ENCODE measurements around the gene CAP1.

CAP1 gene

DNA sequence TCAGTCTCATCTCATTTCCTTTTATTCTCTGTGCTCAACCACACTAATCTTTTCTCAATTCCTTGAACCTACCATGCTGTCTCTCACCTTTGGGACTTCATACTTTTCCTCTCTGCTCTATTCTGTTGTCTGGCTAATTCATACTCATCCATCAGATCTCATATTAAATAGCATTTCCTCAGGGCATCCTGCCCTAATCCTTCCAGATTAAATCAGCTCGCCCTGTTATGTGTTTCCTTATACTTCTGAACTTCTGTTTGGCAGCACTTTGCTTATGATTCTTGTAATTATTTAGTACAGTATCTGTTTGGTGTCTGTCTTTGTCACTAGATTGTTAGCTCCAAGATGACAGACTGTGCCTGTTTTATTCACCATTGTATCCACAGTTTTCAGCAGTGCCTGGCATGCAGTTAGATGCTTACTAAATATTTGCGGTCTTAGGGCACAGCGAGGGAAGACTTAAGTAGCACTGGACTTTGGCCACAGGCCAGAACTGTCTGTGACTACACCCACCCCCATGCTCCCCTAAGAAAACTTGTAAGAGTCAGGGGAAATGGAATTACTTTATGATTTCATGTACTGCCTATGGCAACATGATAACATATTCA, 9.9 kb upstream of the CAP1 start:
- Histone ChIP-seq H2AFZ (ENCODE audit: low read length) (no peak overlapping the region), H3K27me3 (ENCODE audit: insufficient read depth, low read length) (no peaks in the 10 kb centered on the region; the same call in 1 of the 2 replicates), H3K27ac (ENCODE audit: low read depth, low read length, poor library complexity, severe bottlenecking) (no peak overlapping the region), H4K20me1 (ENCODE audit: insufficient read depth, low read length) (no peaks in the 10 kb centered on the region), H3K79me2 (ENCODE audit: insufficient read depth, low read length) (no peaks in the 10 kb centered on the region), H3F3A (ENCODE audit: insufficient read depth, low read length) (no peaks in the 10 kb centered on the region), H3K9ac (ENCODE audit: low read length) (no peak overlapping the region), H3K4me2 (ENCODE audit: low read length) (no peak overlapping the region), H3K9me3 (ENCODE audit: low read length) (no peaks in the 10 kb centered on the region), H3K4me1 (ENCODE audit: insufficient read depth, low read length, severe bottlenecking) (no peaks in the 10 kb centered on the region), H3K9me2 (ENCODE audit: low read depth, low read length) (no peaks in the 10 kb centered on the region), H3K4me3 (ENCODE audit: low read depth, low read length, poor library complexity, severe bottlenecking) (no peak overlapping the region), H3K36me3 (ENCODE audit: insufficient read depth, low read length) (no peaks in the 10 kb centered on the region)
- TF ChIP-seq, protein P1, sequence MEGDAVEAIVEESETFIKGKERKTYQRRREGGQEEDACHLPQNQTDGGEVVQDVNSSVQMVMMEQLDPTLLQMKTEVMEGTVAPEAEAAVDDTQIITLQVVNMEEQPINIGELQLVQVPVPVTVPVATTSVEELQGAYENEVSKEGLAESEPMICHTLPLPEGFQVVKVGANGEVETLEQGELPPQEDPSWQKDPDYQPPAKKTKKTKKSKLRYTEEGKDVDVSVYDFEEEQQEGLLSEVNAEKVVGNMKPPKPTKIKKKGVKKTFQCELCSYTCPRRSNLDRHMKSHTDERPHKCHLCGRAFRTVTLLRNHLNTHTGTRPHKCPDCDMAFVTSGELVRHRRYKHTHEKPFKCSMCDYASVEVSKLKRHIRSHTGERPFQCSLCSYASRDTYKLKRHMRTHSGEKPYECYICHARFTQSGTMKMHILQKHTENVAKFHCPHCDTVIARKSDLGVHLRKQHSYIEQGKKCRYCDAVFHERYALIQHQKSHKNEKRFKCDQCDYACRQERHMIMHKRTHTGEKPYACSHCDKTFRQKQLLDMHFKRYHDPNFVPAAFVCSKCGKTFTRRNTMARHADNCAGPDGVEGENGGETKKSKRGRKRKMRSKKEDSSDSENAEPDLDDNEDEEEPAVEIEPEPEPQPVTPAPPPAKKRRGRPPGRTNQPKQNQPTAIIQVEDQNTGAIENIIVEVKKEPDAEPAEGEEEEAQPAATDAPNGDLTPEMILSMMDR (IDR thresholded peaks at IDR 0.05; ENCODE audit: low read length) = no peak
- TF ChIP-seq EZH2 (IDR thresholded peaks at IDR 0.05; ENCODE audit: borderline replicate concordance, low read length) = no peak

DNA sequence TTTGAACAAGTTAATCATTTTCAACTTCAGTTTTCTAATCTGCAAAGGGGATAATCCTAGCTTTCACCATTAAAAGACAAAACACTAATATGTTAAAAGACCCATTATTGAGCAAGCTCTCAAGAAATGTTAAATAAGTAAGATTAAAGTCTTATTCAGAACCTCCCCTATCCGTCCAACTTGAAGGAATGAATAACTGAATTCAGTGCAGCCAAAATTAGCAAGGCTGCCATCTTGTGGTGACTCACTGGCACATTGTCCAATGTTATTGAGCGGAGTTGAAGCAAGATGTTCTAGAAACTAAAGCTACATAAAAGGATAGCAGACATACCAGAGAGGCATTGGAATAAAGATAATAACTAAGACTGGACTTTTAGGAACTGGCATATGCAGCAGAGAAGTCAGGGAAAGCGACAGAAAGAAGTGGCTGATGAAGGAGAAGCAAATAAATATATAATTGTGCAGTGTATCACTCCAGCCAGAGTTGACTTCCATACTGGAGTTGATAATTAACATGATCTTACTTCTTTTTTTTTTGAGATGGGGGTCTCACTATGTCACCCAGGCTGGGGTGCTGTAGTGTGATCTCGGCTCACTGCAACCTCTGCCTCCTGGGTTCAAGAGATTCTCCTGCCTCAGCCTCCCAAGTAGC, 8.2 kb upstream of the CAP1 start:
- Histone ChIP-seq H3K4me3 (ENCODE audit: low read depth, low read length, poor library complexity, severe bottlenecking) (no peak overlapping the region), H3K27ac (ENCODE audit: low read depth, low read length, poor library complexity, severe bottlenecking) (no peak overlapping the region), H3K9me3 (ENCODE audit: low read length) (no peaks in the 10 kb centered on the region), H3K4me2 (ENCODE audit: low read length) (no peak overlapping the region), H3K27me3 (ENCODE audit: insufficient read depth, low read length) (no peaks in the 10 kb centered on the region), H3K9ac (ENCODE audit: low read length) (no peak overlapping the region), H4K20me1 (ENCODE audit: insufficient read depth, low read length) (no peaks in the 10 kb centered on the region), H3K4me1 (ENCODE audit: insufficient read depth, low read length, severe bottlenecking) (no peaks in the 10 kb centered on the region), H3K9me2 (ENCODE audit: low read depth, low read length) (no peaks in the 10 kb centered on the region), H3K79me2 (ENCODE audit: insufficient read depth, low read length) (no peaks in the 10 kb centered on the region), H3F3A (ENCODE audit: insufficient read depth, low read length) (no peaks in the 10 kb centered on the region), H2AFZ (ENCODE audit: low read length) (no peak overlapping the region), H3K36me3 (ENCODE audit: insufficient read depth, low read length) (no peaks in the 10 kb centered on the region)
- no peak for TF ChIP-seq EZH2 (IDR thresholded peaks at IDR 0.05; ENCODE audit: borderline replicate concordance, low read length)
- TF ChIP-seq, protein P1 (IDR thresholded peaks at IDR 0.05; ENCODE audit: low read length) = peak; percentile 88

DNA sequence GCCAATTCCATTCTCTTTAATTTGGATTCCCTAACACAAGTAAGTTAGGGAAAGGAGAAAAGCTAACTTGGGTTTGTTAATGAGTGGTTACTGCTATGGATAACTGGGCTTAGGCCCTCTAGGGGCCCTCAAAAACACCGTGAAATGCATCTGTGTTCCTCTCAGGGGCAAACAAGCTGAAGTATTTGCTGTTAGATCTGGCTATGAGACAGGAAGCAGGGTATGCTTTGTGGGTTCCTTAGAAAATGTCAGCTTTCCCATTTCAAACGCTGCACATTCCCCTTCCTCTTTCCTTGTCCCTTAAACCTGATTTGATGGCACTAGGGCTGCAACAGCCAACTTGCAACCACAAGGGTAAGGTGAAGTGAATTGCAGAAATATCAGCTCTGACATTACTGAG, 5.7 kb upstream of the CAP1 start:
- no peak overlapping the region for H2AFZ ChIP-seq (ENCODE audit: low read length)
- TF ChIP-seq, protein P1 (IDR thresholded peaks at IDR 0.05; ENCODE audit: low read length) = no peak
- no peak for TF ChIP-seq EZH2 (IDR thresholded peaks at IDR 0.05; ENCODE audit: borderline replicate concordance, low read length)
- no peaks in the 10 kb centered on the region for H3K27me3 ChIP-seq (ENCODE audit: insufficient read depth, low read length)
- H3K4me3 ChIP-seq (ENCODE audit: low read depth, low read length, poor library complexity, severe bottlenecking) = no peak overlapping the region
- H3K4me1 ChIP-seq (ENCODE audit: insufficient read depth, low read length, severe bottlenecking) = peaks cover 13% of the 10 kb centered on the region
- no peaks in the 10 kb centered on the region for H3K36me3 ChIP-seq (ENCODE audit: insufficient read depth, low read length)
- H3K27ac ChIP-seq (ENCODE audit: low read depth, low read length, poor library complexity, severe bottlenecking) = no peak overlapping the region
- no peaks in the 10 kb centered on the region for H3K79me2 ChIP-seq (ENCODE audit: insufficient read depth, low read length)
- no peaks in the 10 kb centered on the region for H3K9me2 ChIP-seq (ENCODE audit: low read depth, low read length)
- H3K9me3 ChIP-seq (ENCODE audit: low read length) = no peaks in the 10 kb centered on the region
- no peak overlapping the region for H3K4me2 ChIP-seq (ENCODE audit: low read length)
- no peaks in the 10 kb centered on the region for H4K20me1 ChIP-seq (ENCODE audit: insufficient read depth, low read length)
- H3F3A ChIP-seq (ENCODE audit: insufficient read depth, low read length) = peaks cover 5% of the 10 kb centered on the region; the same call in 1 of the 2 replicates
- H3K9ac ChIP-seq (ENCODE audit: low read length) = no peak overlapping the region
